Panc1 (cell line): ENCODE measurements around the gene ANKRD33B.

Experiments used
- POLR2AphosphoS5 ChIP-seq: IDR thresholded peaks from 2 replicates; pipeline ENCODE4 v1.6.1; 2012; ENCODE audit warnings: mild to moderate bottlenecking, low read depth, low read length, moderate library complexity
- SIN3A ChIP-seq: IDR thresholded peaks from 2 replicates; pipeline ENCODE4 v1.6.1; 2012; ENCODE audit warnings: low read depth, mild to moderate bottlenecking, low read length, moderate library complexity, borderline replicate concordance; ENCODE audit not compliant: insufficient read depth
- TCF7L2 ChIP-seq: IDR thresholded peaks from 2 replicates; pipeline ENCODE4 v1.6.1; 2011; ENCODE audit warnings: mild to moderate bottlenecking, low read depth, low read length, inconsistent platforms
- TF ChIP-seq, protein P1 (sequence below): fragments of 450-650 bp; IDR thresholded peaks from 2 replicates; pipeline ENCODE4 v1.5.1; 2017; ENCODE audit warnings: mild to moderate bottlenecking
- TF ChIP-seq, protein P2 (sequence below), 2 experiments: IDR thresholded peaks; 2 replicates each; pipeline ENCODE4 v1.6.1; 2011 to 2012; ENCODE audit warnings: low read depth in 2 of 2, control low read depth in 1 of 2, low read length in 1 of 2, mild to moderate bottlenecking in 1 of 2, moderate library complexity in 1 of 2; ENCODE audit not compliant: insufficient read depth in 1 of 2

DNA sequence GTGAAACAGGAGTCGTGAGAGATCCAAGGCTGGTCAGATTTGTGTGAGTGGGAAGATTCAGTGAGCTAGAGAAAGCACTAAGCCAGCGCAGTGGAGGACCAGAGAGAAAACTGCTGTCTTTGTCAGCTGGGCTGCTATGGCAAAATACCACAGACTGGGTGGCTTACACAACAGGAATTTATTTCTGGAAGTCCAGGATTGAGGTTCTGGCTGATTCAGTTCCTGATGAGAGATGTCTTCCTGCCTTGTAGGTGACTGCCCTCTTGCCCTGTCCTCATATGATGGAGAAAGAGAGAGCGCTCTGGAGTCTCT lies 24.2 kb upstream of the ANKRD33B start:
- TF ChIP-seq, protein P1, sequence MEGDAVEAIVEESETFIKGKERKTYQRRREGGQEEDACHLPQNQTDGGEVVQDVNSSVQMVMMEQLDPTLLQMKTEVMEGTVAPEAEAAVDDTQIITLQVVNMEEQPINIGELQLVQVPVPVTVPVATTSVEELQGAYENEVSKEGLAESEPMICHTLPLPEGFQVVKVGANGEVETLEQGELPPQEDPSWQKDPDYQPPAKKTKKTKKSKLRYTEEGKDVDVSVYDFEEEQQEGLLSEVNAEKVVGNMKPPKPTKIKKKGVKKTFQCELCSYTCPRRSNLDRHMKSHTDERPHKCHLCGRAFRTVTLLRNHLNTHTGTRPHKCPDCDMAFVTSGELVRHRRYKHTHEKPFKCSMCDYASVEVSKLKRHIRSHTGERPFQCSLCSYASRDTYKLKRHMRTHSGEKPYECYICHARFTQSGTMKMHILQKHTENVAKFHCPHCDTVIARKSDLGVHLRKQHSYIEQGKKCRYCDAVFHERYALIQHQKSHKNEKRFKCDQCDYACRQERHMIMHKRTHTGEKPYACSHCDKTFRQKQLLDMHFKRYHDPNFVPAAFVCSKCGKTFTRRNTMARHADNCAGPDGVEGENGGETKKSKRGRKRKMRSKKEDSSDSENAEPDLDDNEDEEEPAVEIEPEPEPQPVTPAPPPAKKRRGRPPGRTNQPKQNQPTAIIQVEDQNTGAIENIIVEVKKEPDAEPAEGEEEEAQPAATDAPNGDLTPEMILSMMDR: no peak
- TF ChIP-seq POLR2AphosphoS5: no peak
- TF ChIP-seq SIN3A: no peak
- TF ChIP-seq TCF7L2: no peak
- TF ChIP-seq, protein P2, sequence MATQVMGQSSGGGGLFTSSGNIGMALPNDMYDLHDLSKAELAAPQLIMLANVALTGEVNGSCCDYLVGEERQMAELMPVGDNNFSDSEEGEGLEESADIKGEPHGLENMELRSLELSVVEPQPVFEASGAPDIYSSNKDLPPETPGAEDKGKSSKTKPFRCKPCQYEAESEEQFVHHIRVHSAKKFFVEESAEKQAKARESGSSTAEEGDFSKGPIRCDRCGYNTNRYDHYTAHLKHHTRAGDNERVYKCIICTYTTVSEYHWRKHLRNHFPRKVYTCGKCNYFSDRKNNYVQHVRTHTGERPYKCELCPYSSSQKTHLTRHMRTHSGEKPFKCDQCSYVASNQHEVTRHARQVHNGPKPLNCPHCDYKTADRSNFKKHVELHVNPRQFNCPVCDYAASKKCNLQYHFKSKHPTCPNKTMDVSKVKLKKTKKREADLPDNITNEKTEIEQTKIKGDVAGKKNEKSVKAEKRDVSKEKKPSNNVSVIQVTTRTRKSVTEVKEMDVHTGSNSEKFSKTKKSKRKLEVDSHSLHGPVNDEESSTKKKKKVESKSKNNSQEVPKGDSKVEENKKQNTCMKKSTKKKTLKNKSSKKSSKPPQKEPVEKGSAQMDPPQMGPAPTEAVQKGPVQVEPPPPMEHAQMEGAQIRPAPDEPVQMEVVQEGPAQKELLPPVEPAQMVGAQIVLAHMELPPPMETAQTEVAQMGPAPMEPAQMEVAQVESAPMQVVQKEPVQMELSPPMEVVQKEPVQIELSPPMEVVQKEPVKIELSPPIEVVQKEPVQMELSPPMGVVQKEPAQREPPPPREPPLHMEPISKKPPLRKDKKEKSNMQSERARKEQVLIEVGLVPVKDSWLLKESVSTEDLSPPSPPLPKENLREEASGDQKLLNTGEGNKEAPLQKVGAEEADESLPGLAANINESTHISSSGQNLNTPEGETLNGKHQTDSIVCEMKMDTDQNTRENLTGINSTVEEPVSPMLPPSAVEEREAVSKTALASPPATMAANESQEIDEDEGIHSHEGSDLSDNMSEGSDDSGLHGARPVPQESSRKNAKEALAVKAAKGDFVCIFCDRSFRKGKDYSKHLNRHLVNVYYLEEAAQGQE (IDR thresholded peaks at IDR 0.05; ENCODE audit: insufficient read depth in 1 of 2, low read depth in 2 of 2, low read length in 1 of 2): no peak
